ENCODE measurements around the gene GFI1. TPM values are rescaled to one million over a fixed set of nuclear protein-coding genes. Genes with fewer than 3 reads are reported as not detected.

Gene GFI1
- total and polyA plus RNA-seq, 9 donors = 0.12 to 0.92 (median 0.33) TPM; not detected in 1

GRCh38 chr1:92505015-92505692 lies 18.4 kb upstream of the GFI1 start:
- Histone ChIP-seq H3K4me1 (ENCODE audit: insufficient read depth) (no peaks in the 10 kb centered on the region), H3K27me3 (no peaks in the 10 kb centered on the region), H3K27ac (no peak overlapping the region), H3K4me3 (no peak overlapping the region), H3K9me3 (no peaks in the 10 kb centered on the region), H3K36me3 (no peaks in the 10 kb centered on the region)
- intact Hi-C loops (cut with DNase I) = no loop called here
- DNase-seq = no peak
- WGBS, 3 donors = 72 to 78% (median 74%) methylated on average over 6 of the region's 6 CpGs
- TF ChIP-seq, protein P1, sequence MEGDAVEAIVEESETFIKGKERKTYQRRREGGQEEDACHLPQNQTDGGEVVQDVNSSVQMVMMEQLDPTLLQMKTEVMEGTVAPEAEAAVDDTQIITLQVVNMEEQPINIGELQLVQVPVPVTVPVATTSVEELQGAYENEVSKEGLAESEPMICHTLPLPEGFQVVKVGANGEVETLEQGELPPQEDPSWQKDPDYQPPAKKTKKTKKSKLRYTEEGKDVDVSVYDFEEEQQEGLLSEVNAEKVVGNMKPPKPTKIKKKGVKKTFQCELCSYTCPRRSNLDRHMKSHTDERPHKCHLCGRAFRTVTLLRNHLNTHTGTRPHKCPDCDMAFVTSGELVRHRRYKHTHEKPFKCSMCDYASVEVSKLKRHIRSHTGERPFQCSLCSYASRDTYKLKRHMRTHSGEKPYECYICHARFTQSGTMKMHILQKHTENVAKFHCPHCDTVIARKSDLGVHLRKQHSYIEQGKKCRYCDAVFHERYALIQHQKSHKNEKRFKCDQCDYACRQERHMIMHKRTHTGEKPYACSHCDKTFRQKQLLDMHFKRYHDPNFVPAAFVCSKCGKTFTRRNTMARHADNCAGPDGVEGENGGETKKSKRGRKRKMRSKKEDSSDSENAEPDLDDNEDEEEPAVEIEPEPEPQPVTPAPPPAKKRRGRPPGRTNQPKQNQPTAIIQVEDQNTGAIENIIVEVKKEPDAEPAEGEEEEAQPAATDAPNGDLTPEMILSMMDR (IDR thresholded peaks at IDR 0.05) = no peak
- TF ChIP-seq EP300 (IDR thresholded peaks at IDR 0.05) = no peak
- no peak for TF ChIP-seq POLR2A (IDR thresholded peaks at IDR 0.05)

GRCh38 chr1:92504291-92505014 lies 17.7 kb upstream of the GFI1 start:
- H3K27me3 ChIP-seq = no peaks in the 10 kb centered on the region
- H3K27ac ChIP-seq = no peak overlapping the region
- H3K4me1 ChIP-seq (ENCODE audit: insufficient read depth) = no peaks in the 10 kb centered on the region
- intact Hi-C loops (cut with DNase I) = no loop called here
- H3K4me3 ChIP-seq = no peak overlapping the region
- TF ChIP-seq POLR2A (IDR thresholded peaks at IDR 0.05) (no peak), EP300 (IDR thresholded peaks at IDR 0.05) (no peak)
- TF ChIP-seq, protein P1 (IDR thresholded peaks at IDR 0.05) = no peak
- DNase-seq = no peak
- no peaks in the 10 kb centered on the region for H3K9me3 ChIP-seq
- 74 to 84% (median 77%) methylated on average over 8 of the region's 8 CpGs for WGBS, 3 donors
- H3K36me3 ChIP-seq = no peaks in the 10 kb centered on the region

- 20 to 26% (median 23%) methylated on average over 6 of the region's 6 CpGs for WGBS, 3 donors
Observed at GRCh38 chr1:92503926-92504285, 17.2 kb upstream of the GFI1 start.

GRCh38 chr1:92503043-92503925 lies 16.6 kb upstream of the GFI1 start:
- WGBS, 3 donors = 66 to 71% (median 68%) methylated on average over 6 of the region's 6 CpGs
- H3K4me3 ChIP-seq = no peak overlapping the region
- no peaks in the 10 kb centered on the region for H3K27me3 ChIP-seq
- no peaks in the 10 kb centered on the region for H3K9me3 ChIP-seq
- DNase-seq = no peak
- TF ChIP-seq POLR2A (IDR thresholded peaks at IDR 0.05) = no peak
- TF ChIP-seq, protein P1 (IDR thresholded peaks at IDR 0.05) = no peak
- TF ChIP-seq EP300 (IDR thresholded peaks at IDR 0.05) = no peak
- H3K27ac ChIP-seq = no peak overlapping the region
- intact Hi-C loops (cut with DNase I) = no loop called here
- no peaks in the 10 kb centered on the region for H3K36me3 ChIP-seq
- no peaks in the 10 kb centered on the region for H3K4me1 ChIP-seq (ENCODE audit: insufficient read depth)

More at GRCh38 chr1:92503926-92504285, 17.2 kb upstream of the GFI1 start:
- intact Hi-C loops (cut with DNase I) = no loop called here
- Histone ChIP-seq H3K9me3 (no peaks in the 10 kb centered on the region), H3K4me1 (ENCODE audit: insufficient read depth) (no peaks in the 10 kb centered on the region), H3K27me3 (no peaks in the 10 kb centered on the region), H3K27ac (no peak overlapping the region), H3K36me3 (no peaks in the 10 kb centered on the region), H3K4me3 (no peak overlapping the region)
- no peak for DNase-seq
- TF ChIP-seq, protein P1 (IDR thresholded peaks at IDR 0.05) = no peak
- no peak for TF ChIP-seq EP300 (IDR thresholded peaks at IDR 0.05)
- no peak for TF ChIP-seq POLR2A (IDR thresholded peaks at IDR 0.05)

All from ovary (tissue), 9 donors.